ENCODE results near the gene TPRA1.

GRCh38 chr3:127590282-127590592 lies 296 bp downstream of the TPRA1 start:
- TF ChIP-seq CTCF (IDR thresholded peaks at IDR 0.05) (no peak), ZC3H11A (IDR thresholded peaks at IDR 0.05) (no peak), RAD21 (conservative IDR thresholded peaks at IDR 0.05 in 1 of 2, IDR thresholded peaks at IDR 0.05 in 1 of 2) (no peak), POLR2A (IDR thresholded peaks at IDR 0.05; ENCODE audit: low read length) (no peak), ZNF302 (CRISPR knock-in tag; IDR thresholded peaks at IDR 0.05) (no peak), E2F6 (IDR thresholded peaks at IDR 0.05; ENCODE audit: borderline replicate concordance, low read depth) (no peak), SMC3 (IDR thresholded peaks at IDR 0.05) (no peak), USF2 (IDR thresholded peaks at IDR 0.05) (no peak), ZFP36 (IDR thresholded peaks at IDR 0.05; ENCODE audit: borderline replicate concordance, partially characterized antibody) (no peak), MAFK (IDR thresholded peaks at IDR 0.05; ENCODE audit: partially characterized antibody) (no peak)

All from A549 (cell line).